ENCODE measurements around the gene SEMA5A. TPM values are rescaled to one million over a fixed set of nuclear protein-coding genes. Genes with fewer than 3 reads are reported as not detected.

SEMA5A gene
- total and polyA plus RNA-seq, 2 donors (not counting 1 experiment from before 2014, with no cell fraction given): not detected

GRCh38 chr5:9058666-9059065, 487.2 kb downstream of the SEMA5A start:
- Mint-ChIP-seq H3K4me1 (peaks cover 1% of the 10 kb centered on the region), H3K4me3 (no peak overlapping the region), H3K9me3 (ENCODE audit: insufficient read depth) (no peaks in the 10 kb centered on the region), H3K27ac (no peak overlapping the region), H3K27me3 (no peaks in the 10 kb centered on the region)
- H3K4me3 ChIP-seq (ENCODE audit: control extremely low read depth in 1 of 5, extremely low read depth in 1 of 5, insufficient read depth in 1 of 5, low read depth in 2 of 5, low read length in 4 of 5): no peak overlapping the region
- no peaks in the 10 kb centered on the region for H3K36me3 ChIP-seq (replicated peaks in 1 of 2; ENCODE audit: control extremely low read depth in 1 of 2, control insufficient read depth in 1 of 2, extremely low read depth in 1 of 2, insufficient read depth in 2 of 2, low read length in 1 of 2)
- no CpG with 5 or more reads among the region's 1 CpG for WGBS (ENCODE audit: insufficient coverage)
- H4K20me1 ChIP-seq (ENCODE audit: control insufficient read depth, insufficient read depth, low read length, poor library complexity, severe bottlenecking): no peaks in the 10 kb centered on the region
- no peak for ATAC-seq (ENCODE audit: low read depth)
- no peak overlapping the region for H3K9ac ChIP-seq (ENCODE audit: low read length)
- no peaks in the 10 kb centered on the region for H3K4me1 ChIP-seq (ENCODE audit: control insufficient read depth in 2 of 2, insufficient read depth in 2 of 2, low read length in 2 of 2)
- no peaks in the 10 kb centered on the region for H3K79me2 ChIP-seq (ENCODE audit: control insufficient read depth, insufficient read depth, low read length)
- H2AFZ ChIP-seq (ENCODE audit: insufficient read depth, low read depth, low read length, poor library complexity, severe bottlenecking): no peak overlapping the region
- DNase-seq: no peak
- no peak overlapping the region for H3K27ac ChIP-seq (ENCODE audit: low read length in 2 of 2)
- H3K27me3 ChIP-seq (replicated peaks in 1 of 4; ENCODE audit: control extremely low read depth in 1 of 4, control insufficient read depth in 3 of 4, insufficient read depth in 4 of 4, low read length in 3 of 4): no peaks in the 10 kb centered on the region
- ChIA-PET POLR2A (no interaction called here), CTCF (no interaction called here)
- H3K9me3 ChIP-seq (ENCODE audit: control extremely low read depth in 1 of 3, control insufficient read depth in 2 of 3, insufficient read depth in 1 of 3, low read length in 2 of 3): peaks cover 0 to 5% (median 0%) of the 10 kb centered on the region in 3 donors
- no peak overlapping the region for H3K4me2 ChIP-seq (replicated peaks; ENCODE audit: low read depth, low read length, poor library complexity, severe bottlenecking)
- intact Hi-C loops (cut with micrococcal nuclease): no loop called here
- TF ChIP-seq EZH2 (IDR thresholded peaks at IDR 0.05; ENCODE audit: borderline replicate concordance, insufficient read depth, low read depth, low read length, poor library complexity, severe bottlenecking) (no peak), CTCF (IDR thresholded peaks at IDR 0.05) (no peak)

GRCh38 chr5:9058161-9058560, 487.7 kb downstream of the SEMA5A start:
- H3K4me1 ChIP-seq (ENCODE audit: control insufficient read depth in 2 of 2, insufficient read depth in 2 of 2, low read length in 2 of 2): no peaks in the 10 kb centered on the region
- H3K4me2 ChIP-seq (replicated peaks; ENCODE audit: low read depth, low read length, poor library complexity, severe bottlenecking): no peak overlapping the region
- no peak overlapping the region for H2AFZ ChIP-seq (ENCODE audit: insufficient read depth, low read depth, low read length, poor library complexity, severe bottlenecking)
- H3K79me2 ChIP-seq (ENCODE audit: control insufficient read depth, insufficient read depth, low read length): no peaks in the 10 kb centered on the region
- Mint-ChIP-seq H3K27me3 (no peaks in the 10 kb centered on the region), H3K4me3 (no peak overlapping the region), H3K27ac (no peak overlapping the region), H3K9me3 (ENCODE audit: insufficient read depth) (no peaks in the 10 kb centered on the region), H3K4me1 (peaks cover 1% of the 10 kb centered on the region)
- no peak for ATAC-seq (ENCODE audit: low read depth)
- H3K27ac ChIP-seq (ENCODE audit: low read length in 2 of 2): no peak overlapping the region
- ChIA-PET POLR2A (no interaction called here), CTCF (no interaction called here)
- no peaks in the 10 kb centered on the region for H3K36me3 ChIP-seq (replicated peaks in 1 of 2; ENCODE audit: control extremely low read depth in 1 of 2, control insufficient read depth in 1 of 2, extremely low read depth in 1 of 2, insufficient read depth in 2 of 2, low read length in 1 of 2)
- intact Hi-C loops (cut with micrococcal nuclease): no loop called here
- TF ChIP-seq CTCF (IDR thresholded peaks at IDR 0.05) (no peak), EZH2 (IDR thresholded peaks at IDR 0.05; ENCODE audit: borderline replicate concordance, insufficient read depth, low read depth, low read length, poor library complexity, severe bottlenecking) (no peak)
- H3K9me3 ChIP-seq (ENCODE audit: control extremely low read depth in 1 of 3, control insufficient read depth in 2 of 3, insufficient read depth in 1 of 3, low read length in 2 of 3): peaks cover 0 to 5% (median 0%) of the 10 kb centered on the region in 3 donors
- H3K4me3 ChIP-seq (ENCODE audit: control extremely low read depth in 1 of 5, extremely low read depth in 1 of 5, insufficient read depth in 1 of 5, low read depth in 2 of 5, low read length in 4 of 5): no peak overlapping the region
- no peaks in the 10 kb centered on the region for H3K27me3 ChIP-seq (replicated peaks in 1 of 4; ENCODE audit: control extremely low read depth in 1 of 4, control insufficient read depth in 3 of 4, insufficient read depth in 4 of 4, low read length in 3 of 4)
- no peaks in the 10 kb centered on the region for H4K20me1 ChIP-seq (ENCODE audit: control insufficient read depth, insufficient read depth, low read length, poor library complexity, severe bottlenecking)
- H3K9ac ChIP-seq (ENCODE audit: low read length): no peak overlapping the region
- no peak for DNase-seq

Measured in B cell (primary cell).